Measurements from ENCODE around the gene MACROD1.

MACROD1 gene

DNA sequence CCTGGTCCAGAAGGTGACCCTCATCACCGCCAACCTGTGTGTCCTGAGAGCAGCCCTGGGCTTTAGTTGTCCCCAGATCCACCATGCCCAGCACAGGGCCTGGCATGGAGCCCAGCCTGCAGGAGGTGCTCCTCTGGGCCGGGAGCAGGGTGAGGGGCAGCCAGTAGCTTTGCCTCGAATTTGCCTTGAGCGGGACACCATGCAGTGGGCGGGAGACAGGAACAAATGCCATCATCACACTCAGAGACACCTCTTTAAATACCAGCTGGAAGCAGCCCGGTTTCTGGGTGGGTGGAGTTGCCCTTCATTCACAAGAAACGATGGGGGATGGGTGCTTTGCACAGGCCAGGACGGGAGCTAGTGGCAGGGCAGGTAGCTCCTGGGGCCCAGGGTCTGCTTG is 110.8 kb downstream of the MACROD1 start:
- Histone ChIP-seq H3K27me3 (ENCODE audit: insufficient read depth, low read length) (peaks cover 1% of the 10 kb centered on the region), H2BK12ac (ENCODE audit: low read length) (no peak overlapping the region), H2AK5ac (ENCODE audit: low read length) (no peak overlapping the region), H2AFZ (ENCODE audit: insufficient read depth, low read length, poor library complexity) (no peak overlapping the region), H3K9me3 (ENCODE audit: insufficient read depth, low read depth, low read length) (peaks cover 1% of the 10 kb centered on the region), H3K36me3 (ENCODE audit: control insufficient read depth in 1 of 2, insufficient read depth in 2 of 2, low read length in 2 of 2) (no peaks in the 10 kb centered on the region), H4K91ac (ENCODE audit: low read depth, low read length) (no peak overlapping the region), H3K79me1 (ENCODE audit: low read length) (no peaks in the 10 kb centered on the region), H3K4me3 (ENCODE audit: low read depth, low read length) (no peak overlapping the region), H2BK120ac (ENCODE audit: insufficient read depth, low read length, poor library complexity) (no peak overlapping the region), H3K79me2 (ENCODE audit: control insufficient read depth, insufficient read depth, low read length, poor library complexity) (no peaks in the 10 kb centered on the region), H3K4ac (ENCODE audit: low read depth, low read length) (no peak overlapping the region), H3K23ac (ENCODE audit: low read length) (no peak overlapping the region), H4K12ac (ENCODE audit: low read depth, low read length) (no peak overlapping the region), H2BK5ac (ENCODE audit: low read depth, low read length, poor library complexity) (no peak overlapping the region), H3K9ac (ENCODE audit: low read length) (no peak overlapping the region), H3K14ac (ENCODE audit: low read length) (no peak overlapping the region), H4K8ac (ENCODE audit: low read depth, low read length) (no peak overlapping the region), H3K27ac (ENCODE audit: low read depth, low read length) (no peak overlapping the region), H3K18ac (ENCODE audit: low read length) (no peak overlapping the region), H3K4me2 (ENCODE audit: low read length) (no peak overlapping the region), H3K4me1 (ENCODE audit: control insufficient read depth in 1 of 2, insufficient read depth in 2 of 2, low read length in 2 of 2) (peaks cover 0 to 2% of the 10 kb centered on the region in 2 experiments)
- DNase-seq, result no peak
- no CpG with 5 or more reads among the region's 8 CpGs for WGBS (ENCODE audit: extremely low coverage, insufficient coverage, insufficient read length)

DNA sequence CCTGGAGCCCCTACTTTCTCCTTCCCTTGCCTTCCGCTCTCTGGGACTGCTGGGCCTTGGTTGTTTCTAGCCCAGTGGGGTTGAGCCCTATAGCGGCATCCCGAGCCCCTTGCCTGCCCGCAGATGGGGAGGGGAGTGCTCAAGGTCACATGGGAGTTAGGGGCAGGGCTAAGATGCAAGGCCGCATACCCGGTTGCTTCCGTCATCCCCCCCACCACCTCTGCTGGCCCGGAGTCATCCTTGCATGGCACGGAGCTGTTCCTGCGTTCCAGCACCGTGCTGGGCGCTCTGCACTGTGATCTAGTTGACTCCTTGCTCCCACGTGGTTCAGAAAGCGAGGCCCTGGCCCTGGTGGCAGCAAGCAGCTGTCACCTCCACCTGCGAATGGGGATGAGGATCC is 112.2 kb downstream of the MACROD1 start:
- peaks cover 0 to 2% of the 10 kb centered on the region in 2 experiments for H3K4me1 ChIP-seq (ENCODE audit: control insufficient read depth in 1 of 2, insufficient read depth in 2 of 2, low read length in 2 of 2)
- no peak overlapping the region for H3K9ac ChIP-seq (ENCODE audit: low read length)
- H3K27me3 ChIP-seq (ENCODE audit: insufficient read depth, low read length), result no peaks in the 10 kb centered on the region
- H3K27ac ChIP-seq (ENCODE audit: low read depth, low read length), result no peak overlapping the region
- H3K18ac ChIP-seq (ENCODE audit: low read length), result no peak overlapping the region
- no peak overlapping the region for H2BK5ac ChIP-seq (ENCODE audit: low read depth, low read length, poor library complexity)
- no peak overlapping the region for H2AFZ ChIP-seq (ENCODE audit: insufficient read depth, low read length, poor library complexity)
- no peak overlapping the region for H2BK12ac ChIP-seq (ENCODE audit: low read length)
- H3K4me2 ChIP-seq (ENCODE audit: low read length), result no peak overlapping the region
- no peak overlapping the region for H2BK120ac ChIP-seq (ENCODE audit: insufficient read depth, low read length, poor library complexity)
- no peaks in the 10 kb centered on the region for H3K79me1 ChIP-seq (ENCODE audit: low read length)
- H3K14ac ChIP-seq (ENCODE audit: low read length), result no peak overlapping the region
- WGBS (ENCODE audit: extremely low coverage, insufficient coverage, insufficient read length), result no CpG with 5 or more reads among the region's 15 CpGs
- no peaks in the 10 kb centered on the region for H3K9me3 ChIP-seq (ENCODE audit: insufficient read depth, low read depth, low read length)
- no peak overlapping the region for H4K91ac ChIP-seq (ENCODE audit: low read depth, low read length)
- H3K23ac ChIP-seq (ENCODE audit: low read length), result no peak overlapping the region
- no peak overlapping the region for H4K8ac ChIP-seq (ENCODE audit: low read depth, low read length)
- H3K4me3 ChIP-seq (ENCODE audit: low read depth, low read length), result no peak overlapping the region
- no peak overlapping the region for H4K12ac ChIP-seq (ENCODE audit: low read depth, low read length)
- H2AK5ac ChIP-seq (ENCODE audit: low read length), result no peak overlapping the region
- no peak overlapping the region for H3K4ac ChIP-seq (ENCODE audit: low read depth, low read length)
- no peaks in the 10 kb centered on the region for H3K36me3 ChIP-seq (ENCODE audit: control insufficient read depth in 1 of 2, insufficient read depth in 2 of 2, low read length in 2 of 2)
- no peak for DNase-seq
- no peaks in the 10 kb centered on the region for H3K79me2 ChIP-seq (ENCODE audit: control insufficient read depth, insufficient read depth, low read length, poor library complexity)

GRCh38 chr11:64052938-64053622 is 112.8 kb downstream of the MACROD1 start:
- Histone ChIP-seq H3K9ac (ENCODE audit: low read length) (no peak overlapping the region), H4K12ac (ENCODE audit: low read depth, low read length) (no peak overlapping the region), H3K4me1 (ENCODE audit: control insufficient read depth in 1 of 2, insufficient read depth in 2 of 2, low read length in 2 of 2) (peaks cover 0 to 2% of the 10 kb centered on the region in 2 experiments), H2AFZ (ENCODE audit: insufficient read depth, low read length, poor library complexity) (no peak overlapping the region), H2BK12ac (ENCODE audit: low read length) (no peak overlapping the region), H3K79me2 (ENCODE audit: control insufficient read depth, insufficient read depth, low read length, poor library complexity) (no peaks in the 10 kb centered on the region), H3K14ac (ENCODE audit: low read length) (no peak overlapping the region), H4K91ac (ENCODE audit: low read depth, low read length) (no peak overlapping the region), H3K27me3 (ENCODE audit: insufficient read depth, low read length) (no peaks in the 10 kb centered on the region), H3K36me3 (ENCODE audit: control insufficient read depth in 1 of 2, insufficient read depth in 2 of 2, low read length in 2 of 2) (no peaks in the 10 kb centered on the region), H2AK5ac (ENCODE audit: low read length) (no peak overlapping the region), H3K4me3 (ENCODE audit: low read depth, low read length) (no peak overlapping the region), H3K23ac (ENCODE audit: low read length) (no peak overlapping the region), H2BK5ac (ENCODE audit: low read depth, low read length, poor library complexity) (no peak overlapping the region), H4K8ac (ENCODE audit: low read depth, low read length) (no peak overlapping the region), H3K79me1 (ENCODE audit: low read length) (no peaks in the 10 kb centered on the region), H3K4ac (ENCODE audit: low read depth, low read length) (no peak overlapping the region), H3K27ac (ENCODE audit: low read depth, low read length) (no peak overlapping the region), H3K9me3 (ENCODE audit: insufficient read depth, low read depth, low read length) (no peaks in the 10 kb centered on the region), H3K18ac (ENCODE audit: low read length) (no peak overlapping the region), H2BK120ac (ENCODE audit: insufficient read depth, low read length, poor library complexity) (no peak overlapping the region), H3K4me2 (ENCODE audit: low read length) (no peak overlapping the region)
- WGBS (ENCODE audit: extremely low coverage, insufficient coverage, insufficient read length), result no CpG with 5 or more reads among the region's 11 CpGs
- no peak for DNase-seq

DNA sequence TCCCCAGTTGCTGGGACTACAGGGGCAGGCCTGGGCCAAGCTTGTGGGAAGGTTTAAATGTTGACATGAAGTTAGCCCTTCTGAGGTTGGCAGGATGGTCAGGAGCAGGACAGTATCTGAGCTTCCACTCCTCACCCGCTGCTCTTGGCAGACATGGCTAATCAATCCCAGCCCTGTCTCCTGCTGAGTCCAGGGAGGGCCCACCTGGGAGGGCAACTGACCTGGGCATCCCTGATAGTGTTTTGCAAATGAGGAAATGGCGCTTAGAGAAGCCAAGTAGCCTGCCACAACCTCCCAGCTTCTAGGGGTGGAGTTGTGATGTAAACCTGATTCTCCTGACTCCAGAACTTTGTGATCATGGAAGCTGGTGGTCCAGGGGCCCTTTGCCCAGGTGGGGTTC is 113.5 kb downstream of the MACROD1 start:
- H3K14ac ChIP-seq (ENCODE audit: low read length), result no peak overlapping the region
- H3K4me1 ChIP-seq (ENCODE audit: control insufficient read depth in 1 of 2, insufficient read depth in 2 of 2, low read length in 2 of 2), result peaks cover 0 to 2% of the 10 kb centered on the region in 2 experiments
- no peak overlapping the region for H3K27ac ChIP-seq (ENCODE audit: low read depth, low read length)
- no peak for DNase-seq
- no peak overlapping the region for H3K4me3 ChIP-seq (ENCODE audit: low read depth, low read length)
- H2BK12ac ChIP-seq (ENCODE audit: low read length), result no peak overlapping the region
- H3K4ac ChIP-seq (ENCODE audit: low read depth, low read length), result no peak overlapping the region
- no peaks in the 10 kb centered on the region for H3K9me3 ChIP-seq (ENCODE audit: insufficient read depth, low read depth, low read length)
- H3K18ac ChIP-seq (ENCODE audit: low read length), result no peak overlapping the region
- no peak overlapping the region for H4K12ac ChIP-seq (ENCODE audit: low read depth, low read length)
- H3K79me1 ChIP-seq (ENCODE audit: low read length), result no peaks in the 10 kb centered on the region
- no peaks in the 10 kb centered on the region for H3K36me3 ChIP-seq (ENCODE audit: control insufficient read depth in 1 of 2, insufficient read depth in 2 of 2, low read length in 2 of 2)
- H3K79me2 ChIP-seq (ENCODE audit: control insufficient read depth, insufficient read depth, low read length, poor library complexity), result no peaks in the 10 kb centered on the region
- no peak overlapping the region for H2BK120ac ChIP-seq (ENCODE audit: insufficient read depth, low read length, poor library complexity)
- no peak overlapping the region for H4K8ac ChIP-seq (ENCODE audit: low read depth, low read length)
- no peak overlapping the region for H2BK5ac ChIP-seq (ENCODE audit: low read depth, low read length, poor library complexity)
- H2AK5ac ChIP-seq (ENCODE audit: low read length), result no peak overlapping the region
- WGBS (ENCODE audit: extremely low coverage, insufficient coverage, insufficient read length), result no CpG with 5 or more reads among the region's 2 CpGs
- no peaks in the 10 kb centered on the region for H3K27me3 ChIP-seq (ENCODE audit: insufficient read depth, low read length)
- H3K9ac ChIP-seq (ENCODE audit: low read length), result no peak overlapping the region
- H4K91ac ChIP-seq (ENCODE audit: low read depth, low read length), result no peak overlapping the region
- H3K4me2 ChIP-seq (ENCODE audit: low read length), result no peak overlapping the region
- H3K23ac ChIP-seq (ENCODE audit: low read length), result no peak overlapping the region
- no peak overlapping the region for H2AFZ ChIP-seq (ENCODE audit: insufficient read depth, low read length, poor library complexity)

Measured in trophoblast cell (in vitro differentiated cells and primary cell).